Epithelial cell of esophagus (primary cell): ENCODE measurements around the gene DPY19L1.
"Not testable (repeated sequence)": the region's sequence is repeated elsewhere in the genome, so short reads cannot be mapped to it uniquely, and the experiment has no call there.

Source experiments
- DNase-seq: peaks from one replicate; pipeline ENCODE4 v3.0.0; 2010; ENCODE audit warnings: low read depth
- H3K4me3 ChIP-seq: 2 replicates; pipeline ENCODE4 v1.5.1; 2011; ENCODE audit warnings: mild to moderate bottlenecking, low read length, control low read depth
- CTCF ChIP-seq: IDR thresholded peaks from 2 replicates; pipeline ENCODE4 v1.5.1; 2011; ENCODE audit warnings: low read depth, mild to moderate bottlenecking, low read length, control low read depth, inconsistent platforms; ENCODE audit not compliant: insufficient read depth; ENCODE audit errors: missing control alignments

The DPY19L1 gene

GRCh38 chr7:35003679-35004303 lies 33.5 kb downstream of the DPY19L1 start:
- no peak for TF ChIP-seq CTCF
- H3K4me3 ChIP-seq: no peak overlapping the region
- peak; percentile 87 for DNase-seq

- peak; percentile 17 for DNase-seq
- H3K4me3 ChIP-seq: not testable (repeated sequence)
These were observed 34.1 kb downstream of the DPY19L1 start for GRCh38 chr7:35003177-35003650.

GRCh38 chr7:34998335-34998734 lies 39.0 kb downstream of the DPY19L1 start:
- not testable (repeated sequence) for DNase-seq, H3K4me3 ChIP-seq

- H3K4me3 ChIP-seq, DNase-seq: not testable (repeated sequence)
These were observed 40.7 kb downstream of the DPY19L1 start for GRCh38 chr7:34996423-34997090.

- no peak for DNase-seq
These were observed 41.5 kb downstream of the DPY19L1 start for GRCh38 chr7:34995757-34996156.

GRCh38 chr7:34991938-34992840 lies 45.1 kb downstream of the DPY19L1 start:
- H3K4me3 ChIP-seq: no peak overlapping the region
- no peak for TF ChIP-seq CTCF
- peak; percentile 38 for DNase-seq

More at GRCh38 chr7:34995757-34996156, 41.5 kb downstream of the DPY19L1 start:
- no peak overlapping the region for H3K4me3 ChIP-seq
- no peak for TF ChIP-seq CTCF

- DNase-seq: peak; percentile 2
- H3K4me3 ChIP-seq: not testable (repeated sequence)
These were observed 48.7 kb downstream of the DPY19L1 start for GRCh38 chr7:34988442-34989125.

GRCh38 chr7:34985155-34985554 lies 52.1 kb downstream of the DPY19L1 start:
- H3K4me3 ChIP-seq, DNase-seq: not testable (repeated sequence)

- not testable (repeated sequence) for DNase-seq, H3K4me3 ChIP-seq
These were observed 53.1 kb downstream of the DPY19L1 start for GRCh38 chr7:34984140-34984539.
